Stimulated activated CD4-positive, alpha-beta T cell treated with anti-CD3 and anti-CD28 coated beads, Interleukin-12 subunit alpha, Interleukin-12 subunit beta, amount 100 ng/mL, for 24 hours (primary cell): ENCODE results near the gene CPEB3.
"Not testable (repeated sequence)": the region's sequence is repeated elsewhere in the genome, so short reads cannot be mapped to it uniquely, and the experiment has no call there.

ENCODE experiments used
- DNase-seq, 2 experiments: peaks; one replicate each; pipeline ENCODE4 v3.0.0-alpha.2; 2020; ENCODE audit warnings: low read depth in 2 of 2

The CPEB3 gene

GRCh38 chr10:92033070-92033469 lies 257.8 kb downstream of the CPEB3 start:
- not testable (repeated sequence) for DNase-seq

DNA sequence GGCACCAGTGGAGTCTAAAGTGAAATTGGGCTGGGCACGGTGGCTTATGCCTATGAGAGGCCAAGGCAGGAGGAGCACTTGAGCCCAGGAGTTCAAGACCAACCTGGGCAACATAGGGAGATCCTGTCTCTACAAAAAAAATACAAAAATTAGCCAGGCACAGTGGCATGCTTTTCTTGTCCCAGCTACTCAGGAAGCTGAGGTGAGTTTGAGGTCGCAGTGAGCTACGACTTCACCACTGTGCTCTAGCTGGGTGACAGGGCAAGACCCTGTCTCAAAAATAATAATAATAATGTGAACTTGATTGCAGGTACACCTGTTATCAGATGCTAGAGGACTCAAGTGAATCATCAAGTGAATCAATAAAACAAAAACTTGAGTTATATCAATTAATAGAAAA lies 259.3 kb downstream of the CPEB3 start:
- no peak for DNase-seq

- DNase-seq = no peak
Observed at GRCh38 chr10:92027141-92027540, 263.7 kb downstream of the CPEB3 start.

DNA sequence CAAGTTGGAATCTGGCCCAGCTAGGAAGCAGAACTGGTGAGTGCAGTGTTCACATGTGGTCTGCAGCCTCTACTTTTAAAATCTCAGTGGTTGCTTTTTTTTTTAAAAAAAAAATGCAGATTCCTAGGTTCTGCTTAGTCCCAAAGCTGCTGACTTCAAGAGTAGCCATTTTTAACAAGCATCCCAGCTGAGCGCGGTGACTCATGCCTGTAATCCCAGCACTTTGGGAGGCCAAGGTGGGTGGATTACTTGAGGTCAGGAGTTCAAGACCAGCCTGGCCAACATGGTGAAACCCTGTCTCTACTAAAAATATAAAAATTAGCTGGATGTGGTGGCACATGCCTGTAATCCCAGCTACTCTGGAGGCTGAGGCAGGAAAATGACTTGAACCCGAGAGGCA lies 265.5 kb downstream of the CPEB3 start:
- not testable (repeated sequence) for DNase-seq

DNA sequence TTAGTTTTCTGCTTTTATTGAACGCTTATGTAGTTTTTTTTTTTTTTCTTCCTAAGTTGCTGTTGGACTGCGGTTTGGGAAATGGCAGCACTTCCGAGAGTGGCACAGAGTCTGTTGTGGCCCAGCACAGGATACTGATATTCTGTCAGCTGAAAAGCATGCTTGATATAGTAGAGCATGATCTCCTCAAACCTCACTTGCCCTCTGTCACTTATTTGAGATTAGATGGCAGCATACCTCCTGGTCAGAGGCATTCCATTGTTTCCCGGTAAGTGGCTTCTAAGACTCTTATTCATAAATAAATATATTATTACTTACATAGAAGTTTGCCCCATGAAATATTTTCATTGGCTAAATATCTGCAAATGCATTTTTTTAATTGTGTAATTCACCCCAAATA lies 266.2 kb downstream of the CPEB3 start:
- no peak for DNase-seq

DNA sequence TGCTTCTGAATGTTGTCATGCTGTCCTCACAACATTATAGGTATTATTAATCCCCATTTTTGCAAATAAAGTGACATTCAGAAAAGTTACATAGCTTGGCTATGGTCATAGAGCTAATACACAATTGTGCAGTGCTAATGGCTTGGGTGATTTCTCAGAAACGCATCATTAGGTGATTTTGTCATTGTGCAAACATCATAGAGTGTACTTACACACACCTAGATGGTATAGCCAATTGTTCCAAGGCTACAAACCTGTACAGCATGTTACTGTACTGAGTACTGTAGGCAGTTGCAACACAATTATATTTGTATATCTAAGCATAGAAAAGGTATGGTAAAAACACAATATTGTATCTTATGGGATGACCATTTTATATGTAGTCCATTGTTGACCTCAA lies 276.3 kb downstream of the CPEB3 start:
- DNase-seq = no peak

DNA sequence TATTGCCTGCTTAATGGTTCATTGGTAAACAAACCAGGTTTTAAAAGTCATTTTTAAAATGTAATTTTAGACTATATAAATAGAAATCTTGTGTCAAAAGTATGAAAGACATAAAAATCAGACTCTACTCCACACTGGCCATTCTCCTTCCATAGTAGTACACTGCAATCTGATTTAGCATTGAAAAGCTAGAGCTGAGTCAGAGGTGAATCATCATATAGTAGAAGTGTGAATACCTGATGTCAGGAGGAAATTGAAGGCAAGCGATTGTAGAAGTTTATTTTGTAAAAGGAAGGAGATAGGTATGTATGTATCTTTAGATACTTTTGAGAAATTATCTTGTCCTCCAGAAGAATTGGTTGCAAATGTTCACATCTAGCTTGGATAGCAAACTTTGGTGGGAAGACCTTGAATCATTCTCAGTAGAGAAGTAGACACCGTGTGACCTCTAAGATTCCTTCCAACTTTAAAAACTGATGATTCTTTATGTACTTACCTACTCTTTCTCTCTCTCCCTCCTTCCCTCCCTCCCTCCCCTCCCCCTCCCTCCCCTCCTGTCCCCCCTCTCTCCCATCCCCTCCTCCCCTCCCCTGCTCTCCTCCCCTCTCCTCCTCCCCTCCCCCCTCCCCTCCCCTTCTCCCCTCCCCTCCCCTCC lies 279.2 kb downstream of the CPEB3 start:
- DNase-seq = no peak

GRCh38 chr10:92010047-92010735 lies 280.7 kb downstream of the CPEB3 start:
- DNase-seq = no peak

- DNase-seq = no peak
Observed at GRCh38 chr10:92009445-92009844, 281.4 kb downstream of the CPEB3 start.

DNA sequence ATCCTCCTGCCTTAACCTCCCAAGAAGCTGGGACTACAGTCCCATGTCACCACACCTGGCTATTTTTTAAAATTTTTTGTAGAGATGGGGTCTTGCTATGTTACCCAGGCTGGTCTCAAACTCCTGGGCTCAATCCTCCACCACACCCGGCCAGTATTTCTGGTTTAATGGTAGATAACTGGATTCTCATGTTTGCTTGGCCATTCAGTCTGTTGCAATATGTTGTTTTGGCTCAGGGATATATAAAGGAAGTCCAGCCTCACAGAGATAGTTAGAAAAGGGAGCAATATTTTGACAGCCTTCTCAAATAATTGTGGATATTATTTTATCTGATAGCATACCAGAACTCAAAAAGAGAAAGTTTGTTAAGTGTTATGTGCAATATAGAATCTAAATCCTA lies 284.9 kb downstream of the CPEB3 start:
- no peak for DNase-seq

DNA sequence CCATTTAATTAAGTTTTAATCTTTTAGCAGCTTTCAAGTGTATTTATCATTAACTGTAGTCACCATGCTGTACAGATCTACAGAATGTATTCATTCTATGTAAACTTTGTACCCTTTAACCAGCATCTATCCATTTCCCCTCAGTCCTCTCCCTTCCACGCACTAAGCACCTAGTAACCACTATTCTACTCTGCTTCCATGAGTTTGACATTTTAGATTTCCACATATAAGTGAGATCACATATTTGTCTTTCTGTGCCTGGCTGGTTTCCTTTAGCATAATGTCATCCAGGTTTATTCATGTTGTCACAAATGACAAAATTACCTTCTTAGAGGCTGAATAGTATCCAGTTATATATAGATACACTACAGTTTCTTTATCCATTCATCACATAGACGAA lies 287.6 kb downstream of the CPEB3 start:
- no peak for DNase-seq

GRCh38 chr10:92001995-92002394 lies 288.9 kb downstream of the CPEB3 start:
- no peak for DNase-seq

DNA sequence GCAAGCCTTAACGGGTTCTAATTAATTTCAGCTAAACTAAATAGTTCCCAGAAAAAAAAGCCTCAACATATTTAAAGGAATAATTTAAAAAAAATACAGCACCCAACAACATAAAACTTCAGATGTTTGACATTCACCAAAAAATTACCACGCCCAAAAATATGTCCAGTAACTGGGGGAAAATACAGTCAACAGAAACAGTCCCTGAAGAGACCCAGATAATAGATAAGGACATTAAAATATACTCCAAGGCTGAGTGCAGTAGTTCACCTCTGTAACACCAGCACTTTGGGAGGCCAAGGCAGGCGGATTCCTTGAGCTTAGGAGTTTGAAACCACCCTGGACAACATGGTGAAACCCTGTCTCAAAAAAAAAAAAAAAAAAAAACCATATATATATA lies 289.3 kb downstream of the CPEB3 start:
- no peak for DNase-seq
